ENCODE results near the gene RALGPS2. TPM values are rescaled to one million over a fixed set of nuclear protein-coding genes. Genes with fewer than 3 reads are reported as not detected.
"Not testable (repeated sequence)": the region's sequence is repeated elsewhere in the genome, so short reads cannot be mapped to it uniquely, and the experiment has no call there.

Gene RALGPS2
- total RNA-seq, 1 experiment from 2014 or later, result 238 TPM

DNA sequence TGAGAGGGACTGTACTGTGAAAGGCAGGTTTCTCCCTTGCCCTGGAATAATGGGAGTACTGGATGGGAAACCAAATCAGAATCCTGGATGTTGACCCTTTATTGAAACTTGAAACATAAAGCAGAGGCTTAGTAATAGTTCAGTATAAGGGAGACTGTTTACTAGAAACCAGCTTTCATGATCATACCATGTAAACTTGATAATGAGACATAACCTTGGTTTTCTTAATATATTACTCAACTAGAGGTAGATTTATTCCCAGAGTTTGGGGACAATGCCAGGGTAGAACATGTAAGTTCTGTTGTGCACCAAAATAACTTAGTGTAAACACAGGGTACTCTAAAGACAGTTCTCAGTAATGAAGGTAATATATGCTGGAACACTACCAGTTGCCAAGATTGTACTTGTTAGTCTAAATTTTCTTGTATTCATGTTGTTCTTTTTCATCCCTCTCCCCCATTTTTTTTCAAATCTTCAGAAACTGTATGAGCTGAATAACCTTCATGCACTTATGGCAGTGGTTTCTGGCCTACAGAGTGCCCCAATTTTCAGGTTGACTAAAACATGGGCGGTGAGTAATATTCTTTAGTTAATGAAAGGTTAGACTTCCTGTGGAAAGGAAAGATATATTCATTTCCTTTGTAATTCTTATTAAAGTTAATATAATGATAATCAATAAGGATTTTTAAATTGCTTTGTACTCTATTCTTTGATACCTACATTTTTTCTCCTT, 96.3 kb downstream of the RALGPS2 start:
- Histone ChIP-seq H3K27me3 (ENCODE audit: low read length) (no peaks in the 10 kb centered on the region), H3K4me3 (ENCODE audit: low read length) (no peak overlapping the region), H4K20me1 (ENCODE audit: insufficient read depth, low read depth, low read length) (peaks cover 3% of the 10 kb centered on the region; the same call in 1 of the 2 replicates), H3K4me2 (ENCODE audit: low read depth, low read length, poor library complexity, severe bottlenecking) (no peak overlapping the region), H3K9ac (ENCODE audit: low read length) (no peak overlapping the region), H3K4me1 (ENCODE audit: low read length) (no peaks in the 10 kb centered on the region), H2AFZ (ENCODE audit: low read length) (no peak overlapping the region), H3K9me3 (ENCODE audit: low read length) (no peaks in the 10 kb centered on the region), H3K36me3 (ENCODE audit: insufficient read depth, low read length) (peaks cover 77% of the 10 kb centered on the region), H3K79me2 (ENCODE audit: low read length) (peaks cover 87% of the 10 kb centered on the region), H3K27ac (ENCODE audit: low read length) (no peak overlapping the region), H3K9me2 (replicated peaks; ENCODE audit: insufficient read depth, low read length) (no peaks in the 10 kb centered on the region)
- no peak for DNase-seq

- Histone ChIP-seq H3K9me2 (replicated peaks; ENCODE audit: insufficient read depth, low read length) (no peaks in the 10 kb centered on the region), H3K9ac (ENCODE audit: low read length) (no peak overlapping the region), H3K4me2 (ENCODE audit: low read depth, low read length, poor library complexity, severe bottlenecking) (no peak overlapping the region), H3K27me3 (ENCODE audit: low read length) (no peaks in the 10 kb centered on the region), H3K9me3 (ENCODE audit: low read length) (no peaks in the 10 kb centered on the region), H3K4me3 (ENCODE audit: low read length) (no peak overlapping the region), H3K79me2 (ENCODE audit: low read length) (peaks cover 81% of the 10 kb centered on the region), H3K36me3 (ENCODE audit: insufficient read depth, low read length) (peaks cover 70% of the 10 kb centered on the region), H3K4me1 (ENCODE audit: low read length) (no peaks in the 10 kb centered on the region), H3K27ac (ENCODE audit: low read length) (no peak overlapping the region), H2AFZ (ENCODE audit: low read length) (no peak overlapping the region), H4K20me1 (ENCODE audit: insufficient read depth, low read depth, low read length) (no peaks in the 10 kb centered on the region; the same call in 1 of the 2 replicates)
- no peak for DNase-seq
Observed at GRCh38 chr1:178825167-178825566, 100.1 kb downstream of the RALGPS2 start.

DNA sequence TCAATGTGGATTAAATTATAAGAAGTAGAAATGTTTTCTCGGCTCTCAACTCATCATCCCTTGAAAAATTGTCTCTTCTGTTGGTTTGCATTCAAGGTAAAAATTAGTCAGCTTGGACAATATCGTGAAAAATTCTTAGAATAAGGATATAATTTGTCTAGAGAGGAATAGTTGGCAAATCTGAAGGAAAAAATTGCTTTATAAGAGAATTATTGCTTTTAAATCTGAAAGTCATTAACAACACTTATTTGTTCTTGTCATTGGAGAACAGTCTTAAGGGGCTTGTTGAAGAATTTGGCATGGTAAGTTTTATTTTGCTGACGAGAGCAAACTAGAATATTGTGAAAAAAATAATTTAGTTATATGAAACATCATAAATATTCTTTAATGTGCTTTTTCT, 119.4 kb downstream of the RALGPS2 start:
- Histone ChIP-seq H2AFZ (ENCODE audit: low read length) (no peak overlapping the region), H3K27ac (ENCODE audit: low read length) (no peak overlapping the region), H4K20me1 (ENCODE audit: insufficient read depth, low read depth, low read length) (no peaks in the 10 kb centered on the region), H3K4me3 (ENCODE audit: low read length) (no peak overlapping the region), H3K9me3 (ENCODE audit: low read length) (no peaks in the 10 kb centered on the region), H3K9me2 (replicated peaks; ENCODE audit: insufficient read depth, low read length) (no peaks in the 10 kb centered on the region), H3K4me2 (ENCODE audit: low read depth, low read length, poor library complexity, severe bottlenecking) (no peak overlapping the region), H3K79me2 (ENCODE audit: low read length) (peaks cover 16% of the 10 kb centered on the region), H3K4me1 (ENCODE audit: low read length) (no peaks in the 10 kb centered on the region), H3K9ac (ENCODE audit: low read length) (no peak overlapping the region), H3K36me3 (ENCODE audit: insufficient read depth, low read length) (peaks cover 41% of the 10 kb centered on the region; the same call in 1 of the 2 replicates), H3K27me3 (ENCODE audit: low read length) (no peaks in the 10 kb centered on the region)
- no peak for DNase-seq

DNA sequence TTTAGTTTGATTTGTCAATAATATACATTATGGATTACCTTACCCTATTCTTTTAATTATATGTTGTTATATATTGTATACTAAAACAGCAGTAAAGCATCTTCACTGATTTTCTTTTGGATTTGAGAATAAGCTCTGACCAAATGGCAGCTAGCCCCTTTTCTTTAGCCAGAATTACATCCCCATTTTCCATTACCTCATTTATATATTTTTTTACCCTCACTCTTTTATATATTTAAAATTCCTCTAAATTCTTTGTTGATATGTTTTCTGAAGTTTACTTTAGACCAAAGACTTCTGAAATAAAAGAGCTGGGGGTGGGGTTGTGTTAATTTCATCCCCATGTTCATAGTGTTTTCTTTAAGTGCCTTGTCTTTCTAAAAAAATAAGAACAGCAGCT, 121.3 kb downstream of the RALGPS2 start:
- no peaks in the 10 kb centered on the region for H3K4me1 ChIP-seq (ENCODE audit: low read length)
- no peak overlapping the region for H2AFZ ChIP-seq (ENCODE audit: low read length)
- no peak overlapping the region for H3K9ac ChIP-seq (ENCODE audit: low read length)
- H3K27ac ChIP-seq (ENCODE audit: low read length), result no peak overlapping the region
- H3K9me3 ChIP-seq (ENCODE audit: low read length), result no peaks in the 10 kb centered on the region
- H3K36me3 ChIP-seq (ENCODE audit: insufficient read depth, low read length), result peaks cover 58% of the 10 kb centered on the region; the same call in 1 of the 2 replicates
- H4K20me1 ChIP-seq (ENCODE audit: insufficient read depth, low read depth, low read length), result no peaks in the 10 kb centered on the region
- H3K79me2 ChIP-seq (ENCODE audit: low read length), result peaks cover 29% of the 10 kb centered on the region
- H3K4me2 ChIP-seq (ENCODE audit: low read depth, low read length, poor library complexity, severe bottlenecking), result no peak overlapping the region
- no peak overlapping the region for H3K4me3 ChIP-seq (ENCODE audit: low read length)
- H3K27me3 ChIP-seq (ENCODE audit: low read length), result no peaks in the 10 kb centered on the region
- H3K9me2 ChIP-seq (replicated peaks; ENCODE audit: insufficient read depth, low read length), result no peaks in the 10 kb centered on the region
- DNase-seq, result no peak

GRCh38 chr1:178847396-178847849, 122.4 kb downstream of the RALGPS2 start:
- H3K79me2 ChIP-seq (ENCODE audit: low read length), result peaks cover 35% of the 10 kb centered on the region
- H3K27me3 ChIP-seq (ENCODE audit: low read length), result no peaks in the 10 kb centered on the region
- H2AFZ ChIP-seq (ENCODE audit: low read length), result no peak overlapping the region
- no peak overlapping the region for H3K4me3 ChIP-seq (ENCODE audit: low read length)
- no peak overlapping the region for H3K9ac ChIP-seq (ENCODE audit: low read length)
- no peaks in the 10 kb centered on the region for H4K20me1 ChIP-seq (ENCODE audit: insufficient read depth, low read depth, low read length)
- no peaks in the 10 kb centered on the region for H3K9me3 ChIP-seq (ENCODE audit: low read length)
- no peak overlapping the region for H3K4me2 ChIP-seq (ENCODE audit: low read depth, low read length, poor library complexity, severe bottlenecking)
- H3K4me1 ChIP-seq (ENCODE audit: low read length), result no peaks in the 10 kb centered on the region
- DNase-seq, result no peak
- peaks cover 69% of the 10 kb centered on the region; the same call in 1 of the 2 replicates for H3K36me3 ChIP-seq (ENCODE audit: insufficient read depth, low read length)
- H3K9me2 ChIP-seq (replicated peaks; ENCODE audit: insufficient read depth, low read length), result no peaks in the 10 kb centered on the region
- H3K27ac ChIP-seq (ENCODE audit: low read length), result no peak overlapping the region

GRCh38 chr1:178847919-178848318, 122.9 kb downstream of the RALGPS2 start:
- H3K27me3 ChIP-seq (ENCODE audit: low read length); H3K4me2 ChIP-seq (ENCODE audit: low read depth, low read length, poor library complexity, severe bottlenecking); H3K9ac ChIP-seq (ENCODE audit: low read length); DNase-seq; H4K20me1 ChIP-seq (ENCODE audit: insufficient read depth, low read depth, low read length); H3K4me3 ChIP-seq (ENCODE audit: low read length); H3K27ac ChIP-seq (ENCODE audit: low read length); H3K9me2 ChIP-seq (replicated peaks; ENCODE audit: insufficient read depth, low read length); H2AFZ ChIP-seq (ENCODE audit: low read length); H3K9me3 ChIP-seq (ENCODE audit: low read length); H3K4me1 ChIP-seq (ENCODE audit: low read length): not testable (repeated sequence)
- Histone ChIP-seq H3K79me2 (ENCODE audit: low read length) (peaks cover 40% of the 10 kb centered on the region), H3K36me3 (ENCODE audit: insufficient read depth, low read length) (peaks cover 73% of the 10 kb centered on the region; the same call in 1 of the 2 replicates)

GRCh38 chr1:178849918-178850317, 124.9 kb downstream of the RALGPS2 start:
- no peaks in the 10 kb centered on the region for H4K20me1 ChIP-seq (ENCODE audit: insufficient read depth, low read depth, low read length)
- peaks cover 39% of the 10 kb centered on the region for H3K79me2 ChIP-seq (ENCODE audit: low read length)
- H3K9me3 ChIP-seq (ENCODE audit: low read length), result no peaks in the 10 kb centered on the region
- no peak overlapping the region for H3K9ac ChIP-seq (ENCODE audit: low read length)
- no peaks in the 10 kb centered on the region for H3K9me2 ChIP-seq (replicated peaks; ENCODE audit: insufficient read depth, low read length)
- DNase-seq, result no peak
- H2AFZ ChIP-seq (ENCODE audit: low read length), result no peak overlapping the region
- no peak overlapping the region for H3K4me2 ChIP-seq (ENCODE audit: low read depth, low read length, poor library complexity, severe bottlenecking)
- H3K4me3 ChIP-seq (ENCODE audit: low read length), result no peak overlapping the region
- H3K27ac ChIP-seq (ENCODE audit: low read length), result no peak overlapping the region
- no peaks in the 10 kb centered on the region for H3K4me1 ChIP-seq (ENCODE audit: low read length)
- H3K36me3 ChIP-seq (ENCODE audit: insufficient read depth, low read length), result peaks cover 70% of the 10 kb centered on the region; the same call in 1 of the 2 replicates
- H3K27me3 ChIP-seq (ENCODE audit: low read length), result no peaks in the 10 kb centered on the region

GRCh38 chr1:178857126-178857525, 132.1 kb downstream of the RALGPS2 start:
- no peak for DNase-seq
- Histone ChIP-seq H4K20me1 (ENCODE audit: insufficient read depth, low read depth, low read length) (no peaks in the 10 kb centered on the region), H3K4me1 (ENCODE audit: low read length) (peaks cover 9% of the 10 kb centered on the region; the same call in 1 of the 2 replicates), H3K36me3 (ENCODE audit: insufficient read depth, low read length) (peaks cover 57% of the 10 kb centered on the region; the same call in 1 of the 2 replicates), H2AFZ (ENCODE audit: low read length) (no peak overlapping the region), H3K9me2 (replicated peaks; ENCODE audit: insufficient read depth, low read length) (no peaks in the 10 kb centered on the region), H3K27ac (ENCODE audit: low read length) (no peak overlapping the region), H3K9me3 (ENCODE audit: low read length) (no peaks in the 10 kb centered on the region), H3K4me2 (ENCODE audit: low read depth, low read length, poor library complexity, severe bottlenecking) (no peak overlapping the region), H3K9ac (ENCODE audit: low read length) (no peak overlapping the region), H3K27me3 (ENCODE audit: low read length) (no peaks in the 10 kb centered on the region), H3K4me3 (ENCODE audit: low read length) (no peak overlapping the region), H3K79me2 (ENCODE audit: low read length) (peaks cover 56% of the 10 kb centered on the region)
